ENCODE data around the gene BRIP1. TPM values are rescaled to one million over a fixed set of nuclear protein-coding genes. Genes with fewer than 3 reads are reported as not detected.

Gene BRIP1
- polyA plus RNA-seq, 1 experiment = 2.9 TPM

- H3K27me3 ChIP-seq (ENCODE audit: control insufficient read depth, insufficient read depth, low read length) = no peaks in the 10 kb centered on the region
- no peak for DNase-seq (ENCODE audit: low read depth)
- no peaks in the 10 kb centered on the region for H3K36me3 ChIP-seq (ENCODE audit: control insufficient read depth, insufficient read depth, low read length)
- H3K4me3 ChIP-seq (ENCODE audit: low read depth, low read length) = no peak overlapping the region
- CTCF ChIA-PET = no interaction called here
- TF ChIP-seq CTCF (IDR thresholded peaks at IDR 0.05; ENCODE audit: insufficient read depth, low read depth, low read length) = no peak
- POLR2A ChIA-PET = no interaction called here
These were observed 112.7 kb downstream of the BRIP1 start for GRCh38 chr17:61750656-61751055.

- Histone ChIP-seq H3K27me3 (ENCODE audit: control insufficient read depth, insufficient read depth, low read length) (no peaks in the 10 kb centered on the region), H3K4me3 (ENCODE audit: low read depth, low read length) (no peak overlapping the region), H3K36me3 (ENCODE audit: control insufficient read depth, insufficient read depth, low read length) (no peaks in the 10 kb centered on the region)
- ChIA-PET POLR2A (no interaction called here), CTCF (no interaction called here)
- no peak for DNase-seq (ENCODE audit: low read depth)
- TF ChIP-seq CTCF (IDR thresholded peaks at IDR 0.05; ENCODE audit: insufficient read depth, low read depth, low read length) = no peak
These were observed 113.4 kb downstream of the BRIP1 start for GRCh38 chr17:61749823-61750404.

GRCh38 chr17:61746248-61746985 is 116.9 kb downstream of the BRIP1 start:
- no peak overlapping the region for H3K4me3 ChIP-seq (ENCODE audit: low read depth, low read length)
- no peaks in the 10 kb centered on the region; the same call in 1 of the 2 replicates for H3K36me3 ChIP-seq (ENCODE audit: control insufficient read depth, insufficient read depth, low read length)
- no peaks in the 10 kb centered on the region for H3K27me3 ChIP-seq (ENCODE audit: control insufficient read depth, insufficient read depth, low read length)
- TF ChIP-seq CTCF (IDR thresholded peaks at IDR 0.05; ENCODE audit: insufficient read depth, low read depth, low read length) = no peak
- ChIA-PET CTCF (no interaction called here), POLR2A (no interaction called here)
- no peak for DNase-seq (ENCODE audit: low read depth)

- ChIA-PET CTCF (no interaction called here), POLR2A (no interaction called here)
- no peak for TF ChIP-seq CTCF (IDR thresholded peaks at IDR 0.05; ENCODE audit: insufficient read depth, low read depth, low read length)
- no peak for DNase-seq (ENCODE audit: low read depth)
- H3K27me3 ChIP-seq (ENCODE audit: control insufficient read depth, insufficient read depth, low read length) = no peaks in the 10 kb centered on the region
- no peaks in the 10 kb centered on the region; the same call in 1 of the 2 replicates for H3K36me3 ChIP-seq (ENCODE audit: control insufficient read depth, insufficient read depth, low read length)
- no peak overlapping the region for H3K4me3 ChIP-seq (ENCODE audit: low read depth, low read length)
These were observed 118.5 kb downstream of the BRIP1 start for GRCh38 chr17:61744804-61745203.

GRCh38 chr17:61744252-61744651 is 119.1 kb downstream of the BRIP1 start:
- DNase-seq (ENCODE audit: low read depth) = no peak
- ChIA-PET POLR2A (no interaction called here), CTCF (no interaction called here)
- Histone ChIP-seq H3K27me3 (ENCODE audit: control insufficient read depth, insufficient read depth, low read length) (no peaks in the 10 kb centered on the region), H3K36me3 (ENCODE audit: control insufficient read depth, insufficient read depth, low read length) (no peaks in the 10 kb centered on the region; the same call in 1 of the 2 replicates), H3K4me3 (ENCODE audit: low read depth, low read length) (no peak overlapping the region)
- no peak for TF ChIP-seq CTCF (IDR thresholded peaks at IDR 0.05; ENCODE audit: insufficient read depth, low read depth, low read length)
